Measurements from ENCODE around the gene TMEM132C. TPM values are rescaled to one million over a fixed set of nuclear protein-coding genes. Genes with fewer than 3 reads are reported as not detected.

The TMEM132C gene
- total RNA-seq, 6 experiments from 2014 or later, result 0.04 to 0.19 (median 0.06) TPM; not detected in 3

GRCh38 chr12:128649902-128650301 is 382.9 kb downstream of the TMEM132C start:
- no peaks in the 10 kb centered on the region for H3K4me1 ChIP-seq
- no peak for DNase-seq
- H3K4me3 ChIP-seq, result no peak overlapping the region
- no peaks in the 10 kb centered on the region for H3K36me3 ChIP-seq
- ATAC-seq, result no peak
- intact Hi-C loops (cut with DNase I), result no loop called here
- no peak overlapping the region for H3K27ac ChIP-seq
- 11% methylated on average over 1 of the region's 1 CpG for WGBS (ENCODE audit: insufficient coverage, low coverage, low lambda C conversion rate, missing lambda C conversion rate)
- H3K27me3 ChIP-seq, result no peaks in the 10 kb centered on the region
- no peaks in the 10 kb centered on the region for H3K9me3 ChIP-seq
- TF ChIP-seq POLR2A (IDR thresholded peaks at IDR 0.05) (no peak), CTCF (IDR thresholded peaks at IDR 0.05) (no peak)

DNA sequence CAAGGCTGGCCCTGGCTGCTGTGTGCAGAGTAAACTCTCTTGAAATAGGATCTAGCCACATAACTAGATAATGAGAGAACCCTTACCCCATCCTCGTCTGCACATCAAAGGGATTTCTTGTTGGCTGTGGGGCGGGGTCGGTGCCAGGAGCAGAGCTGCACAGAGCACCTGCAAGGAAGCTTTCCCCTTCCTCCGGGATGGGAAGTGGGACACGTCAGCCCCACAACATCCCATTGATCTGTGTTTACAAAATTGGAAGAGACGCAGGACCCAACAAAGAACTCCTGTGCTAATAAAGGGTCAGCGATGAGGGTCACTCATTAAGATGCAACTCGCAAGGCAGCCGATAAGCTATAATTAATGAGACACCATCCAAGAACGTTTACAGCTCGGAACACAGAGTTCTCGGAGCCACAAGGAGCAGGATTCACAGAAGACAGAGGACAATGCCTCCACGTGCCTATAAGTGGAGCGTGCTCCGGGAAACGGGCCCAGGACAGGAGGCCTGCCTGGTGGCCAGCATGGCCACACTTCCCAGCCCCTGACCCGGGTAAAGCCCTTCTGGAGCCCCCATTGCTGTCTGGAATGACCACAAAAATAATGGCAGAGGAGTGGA is 385.3 kb downstream of the TMEM132C start:
- DNase-seq (no peak), ATAC-seq (no peak)
- Histone ChIP-seq H3K27ac (no peak overlapping the region), H3K9me3 (no peaks in the 10 kb centered on the region), H3K4me3 (no peak overlapping the region), H3K27me3 (no peaks in the 10 kb centered on the region), H3K36me3 (no peaks in the 10 kb centered on the region), H3K4me1 (no peaks in the 10 kb centered on the region)
- TF ChIP-seq CTCF (IDR thresholded peaks at IDR 0.05) (no peak), POLR2A (IDR thresholded peaks at IDR 0.05) (no peak)
- WGBS (ENCODE audit: insufficient coverage, low coverage, low lambda C conversion rate, missing lambda C conversion rate), result 39% methylated on average over 12 of the region's 17 CpGs
- intact Hi-C loops (cut with DNase I), result no loop called here

GRCh38 chr12:128654468-128654867 is 387.5 kb downstream of the TMEM132C start:
- Histone ChIP-seq H3K27me3 (no peaks in the 10 kb centered on the region), H3K4me1 (no peaks in the 10 kb centered on the region), H3K9me3 (no peaks in the 10 kb centered on the region), H3K27ac (no peak overlapping the region), H3K4me3 (no peak overlapping the region), H3K36me3 (no peaks in the 10 kb centered on the region)
- WGBS (ENCODE audit: insufficient coverage, low coverage, low lambda C conversion rate, missing lambda C conversion rate), result 53% methylated on average over 7 of the region's 8 CpGs
- ATAC-seq (no peak), DNase-seq (no peak)
- intact Hi-C loops (cut with DNase I), result no loop called here
- no peak for TF ChIP-seq POLR2A (IDR thresholded peaks at IDR 0.05)

DNA sequence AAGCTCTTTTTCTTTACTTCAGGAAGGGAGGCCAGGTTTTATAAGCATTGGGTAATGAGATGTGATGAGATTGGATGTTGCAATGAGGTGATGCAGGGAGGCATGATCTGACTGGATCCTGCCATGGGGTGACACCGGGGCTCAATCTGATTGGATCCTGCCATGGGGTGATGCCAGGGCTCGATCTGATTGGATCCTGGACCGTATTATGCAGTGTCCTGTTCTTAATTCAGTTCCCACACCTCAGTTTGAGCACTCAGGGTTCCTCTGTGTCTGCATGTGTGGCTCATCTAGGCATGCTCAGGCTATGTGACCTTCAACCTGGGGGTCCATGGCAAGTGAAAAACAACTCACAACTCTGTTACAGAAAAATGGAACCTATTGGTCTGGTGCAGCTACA is 390.4 kb downstream of the TMEM132C start:
- 63% methylated on average over 2 of the region's 3 CpGs for WGBS (ENCODE audit: insufficient coverage, low coverage, low lambda C conversion rate, missing lambda C conversion rate)
- DNase-seq (no peak), ATAC-seq (no peak)
- Histone ChIP-seq H3K27me3 (no peaks in the 10 kb centered on the region), H3K4me1 (no peaks in the 10 kb centered on the region), H3K9me3 (no peaks in the 10 kb centered on the region), H3K4me3 (no peak overlapping the region), H3K36me3 (no peaks in the 10 kb centered on the region), H3K27ac (no peak overlapping the region)
- intact Hi-C loops (cut with DNase I), result no loop called here
- TF ChIP-seq CTCF (IDR thresholded peaks at IDR 0.05), result no peak
- no peak for TF ChIP-seq POLR2A (IDR thresholded peaks at IDR 0.05)

DNA sequence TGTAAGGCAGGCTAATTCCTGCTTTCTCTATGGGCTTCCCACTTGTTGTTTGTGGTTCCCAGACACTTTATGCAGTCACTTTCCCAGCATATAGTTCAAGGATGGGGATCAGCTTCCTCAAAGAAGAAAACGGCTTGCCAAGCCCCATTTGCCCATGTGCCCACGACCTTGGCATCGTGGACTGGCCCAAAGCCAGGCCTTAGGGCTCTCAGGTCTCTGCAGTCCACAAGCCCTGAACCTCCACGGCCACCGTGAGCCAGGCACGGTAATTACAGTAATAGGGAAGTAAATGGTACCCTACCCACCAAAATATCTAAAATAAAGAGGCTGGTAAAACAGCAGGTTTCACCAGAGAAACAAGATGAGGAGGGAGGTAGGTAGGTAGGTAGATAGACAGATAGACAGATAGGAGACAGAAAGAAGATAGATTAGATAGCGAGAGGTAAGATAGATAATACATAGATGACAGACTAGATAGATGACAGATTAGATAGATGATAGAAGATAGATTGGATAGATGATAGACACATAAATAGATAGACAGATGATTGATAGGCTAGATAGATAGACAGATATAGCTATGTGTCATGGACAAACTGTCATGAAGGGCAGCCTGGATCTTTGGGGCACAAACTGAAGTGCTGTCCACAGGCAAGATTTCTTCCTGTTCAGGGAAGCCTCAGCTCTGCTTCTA is 393.7 kb downstream of the TMEM132C start:
- no peaks in the 10 kb centered on the region for H3K9me3 ChIP-seq
- WGBS (ENCODE audit: insufficient coverage, low coverage, low lambda C conversion rate, missing lambda C conversion rate), result 50% methylated on average over 7 of the region's 7 CpGs
- no peaks in the 10 kb centered on the region for H3K27me3 ChIP-seq
- no peaks in the 10 kb centered on the region for H3K36me3 ChIP-seq
- TF ChIP-seq POLR2A (IDR thresholded peaks at IDR 0.05), result no peak
- intact Hi-C loops (cut with DNase I), result no loop called here
- no peak overlapping the region for H3K27ac ChIP-seq
- H3K4me3 ChIP-seq, result no peak overlapping the region
- H3K4me1 ChIP-seq, result no peaks in the 10 kb centered on the region
- DNase-seq (no peak), ATAC-seq (no peak)

All from right lobe of liver (tissue), 6 donors.